Activated naive CD4-positive, alpha-beta T cell treated with anti-CD3 and anti-CD28 coated beads, Interleukin-2, amount 50 U/mL, for 24 hours (primary cell): ENCODE data around the gene GMEB2.

Source experiments
- H3K27ac Mint-ChIP-seq: one replicate; pipeline ENCODE4 v1.8.0; 2021; ENCODE audit warnings: mild to moderate bottlenecking, mixed read lengths
- H3K27me3 Mint-ChIP-seq: one replicate; pipeline ENCODE4 v1.8.0; 2021; ENCODE audit warnings: mixed read lengths
- H3K36me3 Mint-ChIP-seq: one replicate; pipeline ENCODE4 v1.8.0; 2021; ENCODE audit warnings: mixed read lengths
- H3K4me1 Mint-ChIP-seq: one replicate; pipeline ENCODE4 v1.8.0; 2021; ENCODE audit warnings: mixed read lengths
- H3K4me3 Mint-ChIP-seq: one replicate; pipeline ENCODE4 v1.8.0; 2021; ENCODE audit warnings: mild to moderate bottlenecking, mixed read lengths
- H3K9me3 Mint-ChIP-seq: one replicate; pipeline ENCODE4 v1.8.0; 2021; ENCODE audit warnings: mixed read lengths

Gene GMEB2

GRCh38 chr20:63558804-63559484 lies 68.0 kb downstream of the GMEB2 start:
- H3K27ac Mint-ChIP-seq = no peak overlapping the region

GRCh38 chr20:63557481-63557891 lies 69.4 kb downstream of the GMEB2 start:
- Mint-ChIP-seq H3K36me3 (peaks cover 3% of the 10 kb centered on the region), H3K4me3 (no peak overlapping the region), H3K27me3 (no peaks in the 10 kb centered on the region), H3K9me3 (no peaks in the 10 kb centered on the region), H3K4me1 (peaks cover 6% of the 10 kb centered on the region), H3K27ac (peak overlapping the region; percentile 65)

More at GRCh38 chr20:63558804-63559484, 68.0 kb downstream of the GMEB2 start:
- H3K9me3 Mint-ChIP-seq = no peaks in the 10 kb centered on the region
- H3K27me3 Mint-ChIP-seq = no peaks in the 10 kb centered on the region
- peaks cover 3% of the 10 kb centered on the region for H3K36me3 Mint-ChIP-seq
- no peak overlapping the region for H3K4me3 Mint-ChIP-seq
- H3K4me1 Mint-ChIP-seq = no peaks in the 10 kb centered on the region

- H3K27me3 Mint-ChIP-seq = no peaks in the 10 kb centered on the region
- H3K4me1 Mint-ChIP-seq = peaks cover 11% of the 10 kb centered on the region
- no peak overlapping the region for H3K4me3 Mint-ChIP-seq
- peak overlapping the region; percentile 65 for H3K27ac Mint-ChIP-seq
- H3K36me3 Mint-ChIP-seq = peaks cover 3% of the 10 kb centered on the region
- no peaks in the 10 kb centered on the region for H3K9me3 Mint-ChIP-seq
These were observed 69.9 kb downstream of the GMEB2 start for GRCh38 chr20:63556873-63557478.

- H3K4me1 Mint-ChIP-seq = peaks cover 11% of the 10 kb centered on the region
- H3K4me3 Mint-ChIP-seq = no peak overlapping the region
- H3K27ac Mint-ChIP-seq = no peak overlapping the region
- no peaks in the 10 kb centered on the region for H3K9me3 Mint-ChIP-seq
- peaks cover 3% of the 10 kb centered on the region for H3K36me3 Mint-ChIP-seq
- no peaks in the 10 kb centered on the region for H3K27me3 Mint-ChIP-seq
These were observed 71.1 kb downstream of the GMEB2 start for GRCh38 chr20:63555661-63556381.

GRCh38 chr20:63554361-63555278 lies 72.3 kb downstream of the GMEB2 start:
- H3K27me3 Mint-ChIP-seq = no peaks in the 10 kb centered on the region
- peak overlapping the region; percentile 51 for H3K4me3 Mint-ChIP-seq
- H3K36me3 Mint-ChIP-seq = no peaks in the 10 kb centered on the region
- no peak overlapping the region for H3K27ac Mint-ChIP-seq
- H3K4me1 Mint-ChIP-seq = peaks cover 11% of the 10 kb centered on the region
- H3K9me3 Mint-ChIP-seq = no peaks in the 10 kb centered on the region

GRCh38 chr20:63553933-63554290 lies 73.0 kb downstream of the GMEB2 start, which contains the start of gene FNDC11:
Gene FNDC11 (plus strand): TSS chr20:63554159. CDS start chr20:63555664, 1,505 bp downstream.
- peaks cover 2% of the 10 kb centered on the region for H3K27me3 Mint-ChIP-seq
- H3K27ac Mint-ChIP-seq = no peak within 1 kb of the TSS
- no peaks in the 10 kb centered on the region for H3K36me3 Mint-ChIP-seq
- H3K9me3 Mint-ChIP-seq = no peaks in the 10 kb centered on the region
- peak within 1 kb of the TSS; percentile 52 for H3K4me3 Mint-ChIP-seq
- H3K4me1 Mint-ChIP-seq = peaks cover 15% of the 10 kb centered on the region

GRCh38 chr20:63553251-63553932 lies 73.5 kb downstream of the GMEB2 start:
- peaks cover 15% of the 10 kb centered on the region for H3K4me1 Mint-ChIP-seq
- H3K9me3 Mint-ChIP-seq = no peaks in the 10 kb centered on the region
- H3K36me3 Mint-ChIP-seq = no peaks in the 10 kb centered on the region
- peaks cover 2% of the 10 kb centered on the region for H3K27me3 Mint-ChIP-seq
- peak overlapping the region; percentile 52 for H3K4me3 Mint-ChIP-seq
- no peak overlapping the region for H3K27ac Mint-ChIP-seq

- Mint-ChIP-seq H3K4me3 (peak overlapping the region; percentile 52), H3K27ac (peak overlapping the region; percentile 65), H3K36me3 (no peaks in the 10 kb centered on the region), H3K9me3 (no peaks in the 10 kb centered on the region), H3K4me1 (peaks cover 15% of the 10 kb centered on the region), H3K27me3 (peaks cover 2% of the 10 kb centered on the region)
These were observed 74.2 kb downstream of the GMEB2 start for GRCh38 chr20:63552481-63553249.

- Mint-ChIP-seq H3K4me1 (peaks cover 15% of the 10 kb centered on the region), H3K27me3 (peaks cover 2% of the 10 kb centered on the region), H3K27ac (peak overlapping the region; percentile 42), H3K4me3 (no peak overlapping the region), H3K36me3 (no peaks in the 10 kb centered on the region), H3K9me3 (no peaks in the 10 kb centered on the region)
These were observed 75.8 kb downstream of the GMEB2 start for GRCh38 chr20:63551068-63551467.

- H3K9me3 Mint-ChIP-seq = no peaks in the 10 kb centered on the region
- no peak overlapping the region for H3K27ac Mint-ChIP-seq
- no peaks in the 10 kb centered on the region for H3K36me3 Mint-ChIP-seq
- H3K4me3 Mint-ChIP-seq = no peak overlapping the region
- H3K4me1 Mint-ChIP-seq = peaks cover 18% of the 10 kb centered on the region
- H3K27me3 Mint-ChIP-seq = peaks cover 2% of the 10 kb centered on the region
These were observed 77.1 kb downstream of the GMEB2 start for GRCh38 chr20:63549679-63550282.

GRCh38 chr20:63549019-63549418 lies 77.9 kb downstream of the GMEB2 start:
- peaks cover 18% of the 10 kb centered on the region for H3K4me1 Mint-ChIP-seq
- no peak overlapping the region for H3K4me3 Mint-ChIP-seq
- H3K27ac Mint-ChIP-seq = no peak overlapping the region
- H3K9me3 Mint-ChIP-seq = no peaks in the 10 kb centered on the region
- H3K27me3 Mint-ChIP-seq = peaks cover 2% of the 10 kb centered on the region
- H3K36me3 Mint-ChIP-seq = no peaks in the 10 kb centered on the region

GRCh38 chr20:63548542-63548941 lies 78.4 kb downstream of the GMEB2 start:
- H3K4me3 Mint-ChIP-seq = no peak overlapping the region
- no peaks in the 10 kb centered on the region for H3K36me3 Mint-ChIP-seq
- peaks cover 2% of the 10 kb centered on the region for H3K27me3 Mint-ChIP-seq
- H3K4me1 Mint-ChIP-seq = peaks cover 18% of the 10 kb centered on the region
- no peaks in the 10 kb centered on the region for H3K9me3 Mint-ChIP-seq
- H3K27ac Mint-ChIP-seq = no peak overlapping the region

- H3K27me3 Mint-ChIP-seq = peaks cover 2% of the 10 kb centered on the region
- no peaks in the 10 kb centered on the region for H3K9me3 Mint-ChIP-seq
- no peaks in the 10 kb centered on the region for H3K36me3 Mint-ChIP-seq
- H3K27ac Mint-ChIP-seq = no peak within 1 kb of the TSS
- H3K4me3 Mint-ChIP-seq = no peak within 1 kb of the TSS
- peaks cover 16% of the 10 kb centered on the region for H3K4me1 Mint-ChIP-seq
These were observed 79.0 kb downstream of the GMEB2 start, which contains the start of gene SRMS for GRCh38 chr20:63547725-63548480. Gene SRMS (minus strand): TSS chr20:63547749. CDS start chr20:63547463, 286 bp downstream.
